Vagina (tissue), 2 donors: ENCODE results near the gene P3H2. TPM values are rescaled to one million over a fixed set of nuclear protein-coding genes. Genes with fewer than 3 reads are reported as not detected.

Experiments
- DNase-seq, 2 donors: peaks; one replicate each; pipeline ENCODE4 v3.0.0-alpha.2; 2017; ENCODE audit errors: extremely low spot score in 2 of 2
- H3K27ac ChIP-seq: fragments of 200-600 bp; sonication (generic); one replicate; pipeline ENCODE4 v1.5.1; 2019
- H3K27me3 ChIP-seq: fragments of 200-600 bp; sonication (generic); one replicate; pipeline ENCODE4 v1.5.1; 2019
- H3K36me3 ChIP-seq, 2 donors: fragments of 200-600 bp; sonication (generic); one replicate each; pipeline ENCODE4 v1.5.1; 2017 to 2019
- H3K4me1 ChIP-seq: fragments of 200-600 bp; sonication (generic); one replicate; pipeline ENCODE4 v1.5.1; 2019
- H3K4me3 ChIP-seq, 2 donors: fragments of 200-600 bp; sonication (generic); 1 replicate in 1 of 2; 2 replicates in 1 of 2; pipeline ENCODE4 v1.5.1; 2016 to 2019
- H3K9me3 ChIP-seq: fragments of 200-600 bp; sonication (generic); one replicate; pipeline ENCODE4 v1.5.1; 2019
- CTCF ChIP-seq, 3 experiments: fragments of 450-650 bp in 2 of 3; fragments of 200-600 bp in 1 of 3; sonication (generic) in 1 of 3; IDR thresholded peaks; one replicate each; pipeline ENCODE4 v1.5.1; 2017 to 2019; ENCODE audit warnings: antibody characterized with exemption in 3 of 3, mild to moderate bottlenecking in 2 of 3, moderate library complexity in 2 of 3
- POLR2A ChIP-seq, 2 donors: fragments of 450-650 bp; IDR thresholded peaks; one replicate each; pipeline ENCODE4 v1.6.1; 2017; ENCODE audit warnings: antibody characterized with exemption in 2 of 2, mild to moderate bottlenecking in 2 of 2, moderate library complexity in 2 of 2
- POLR2AphosphoS5 ChIP-seq, 2 donors: sonication (generic); formaldehyde crosslinking; IDR thresholded peaks; one replicate each; pipeline ENCODE4 v1.9.0; 2017; ENCODE audit warnings: antibody characterized with exemption in 2 of 2, mild to moderate bottlenecking in 2 of 2, low read depth in 1 of 2; ENCODE audit not compliant: insufficient read depth in 1 of 2
- intact Hi-C: fragments of 100-400 bp; cut with DNase I; formaldehyde crosslinking; loops from one replicate; pipeline ENCODE4 v1.15.1; 2023
- total RNA-seq: library from RNA; depleted of rRNA; stranded (reverse); fragments of >200 nt; gene quantifications from one replicate; pipeline ENCODE4 v1.2.3, GENCODE V29; 2016

Gene P3H2
- total RNA-seq, 1 donor from 2014 or later = 41.7 TPM

GRCh38 chr3:189988322-189988721, 132.4 kb downstream of the P3H2 start:
- Histone ChIP-seq H3K36me3 (no peaks in the 10 kb centered on the region), H3K4me1 (no peaks in the 10 kb centered on the region), H3K27me3 (no peaks in the 10 kb centered on the region), H3K4me3 (no peak overlapping the region), H3K27ac (no peak overlapping the region), H3K9me3 (no peaks in the 10 kb centered on the region)
- intact Hi-C loops = no loop called here
- no peak for TF ChIP-seq CTCF (IDR thresholded peaks at IDR 0.05)
- no peak for TF ChIP-seq POLR2A (IDR thresholded peaks at IDR 0.05)
- TF ChIP-seq POLR2AphosphoS5 (IDR thresholded peaks at IDR 0.05; ENCODE audit: insufficient read depth in 1 of 2, low read depth in 1 of 2) = no peak
- no peak for DNase-seq

- H3K9me3 ChIP-seq = no peaks in the 10 kb centered on the region
- H3K4me1 ChIP-seq = peaks cover 15% of the 10 kb centered on the region
- TF ChIP-seq CTCF (IDR thresholded peaks at IDR 0.05) (no peak), POLR2A (IDR thresholded peaks at IDR 0.05) (no peak), POLR2AphosphoS5 (IDR thresholded peaks at IDR 0.05; ENCODE audit: insufficient read depth in 1 of 2, low read depth in 1 of 2) (no peak)
- DNase-seq = no peak
- no peak overlapping the region for H3K27ac ChIP-seq
- intact Hi-C loops = no loop called here
- H3K4me3 ChIP-seq = no peak overlapping the region
- no peaks in the 10 kb centered on the region for H3K36me3 ChIP-seq
- no peaks in the 10 kb centered on the region for H3K27me3 ChIP-seq
Measured at GRCh38 chr3:189985948-189986347, 134.7 kb downstream of the P3H2 start.

- no peak for DNase-seq
- no peaks in the 10 kb centered on the region for H3K27me3 ChIP-seq
- intact Hi-C loops = no loop called here
- no peaks in the 10 kb centered on the region for H3K9me3 ChIP-seq
- TF ChIP-seq POLR2A (IDR thresholded peaks at IDR 0.05) (no peak), POLR2AphosphoS5 (IDR thresholded peaks at IDR 0.05; ENCODE audit: insufficient read depth in 1 of 2, low read depth in 1 of 2) (no peak), CTCF (IDR thresholded peaks at IDR 0.05) (no peak)
- H3K4me3 ChIP-seq = no peak overlapping the region
- no peak overlapping the region for H3K27ac ChIP-seq
- H3K4me1 ChIP-seq = peaks cover 15% of the 10 kb centered on the region
- H3K36me3 ChIP-seq = no peaks in the 10 kb centered on the region
Measured at GRCh38 chr3:189983612-189984011, 137.1 kb downstream of the P3H2 start.

GRCh38 chr3:189982321-189982945, 138.3 kb downstream of the P3H2 start:
- Histone ChIP-seq H3K4me3 (no peak overlapping the region), H3K36me3 (no peaks in the 10 kb centered on the region), H3K27me3 (no peaks in the 10 kb centered on the region), H3K9me3 (no peaks in the 10 kb centered on the region), H3K27ac (no peak overlapping the region), H3K4me1 (peaks cover 15% of the 10 kb centered on the region)
- DNase-seq = no peak
- intact Hi-C loops = no loop called here
- TF ChIP-seq POLR2AphosphoS5 (IDR thresholded peaks at IDR 0.05; ENCODE audit: insufficient read depth in 1 of 2, low read depth in 1 of 2) = peak in 1 of 2 donors; percentile 32
- TF ChIP-seq CTCF (IDR thresholded peaks at IDR 0.05) = no peak

GRCh38 chr3:189981668-189982067, 139.0 kb downstream of the P3H2 start:
- no peak for DNase-seq
- Histone ChIP-seq H3K9me3 (no peaks in the 10 kb centered on the region), H3K27me3 (no peaks in the 10 kb centered on the region), H3K4me3 (no peak overlapping the region), H3K4me1 (peaks cover 15% of the 10 kb centered on the region), H3K27ac (no peak overlapping the region), H3K36me3 (no peaks in the 10 kb centered on the region)
- intact Hi-C loops = no loop called here
- TF ChIP-seq POLR2AphosphoS5 (IDR thresholded peaks at IDR 0.05; ENCODE audit: insufficient read depth in 1 of 2, low read depth in 1 of 2) (no peak), CTCF (IDR thresholded peaks at IDR 0.05) (no peak), POLR2A (IDR thresholded peaks at IDR 0.05) (no peak)
